ENCODE results near the gene ZNF181. TPM values are rescaled to one million over a fixed set of nuclear protein-coding genes. Genes with fewer than 3 reads are reported as not detected.

The ZNF181 gene
- polyA plus RNA-seq, 1 donor (not counting 4 experiments of a cell fraction or from before 2014, with no cell fraction given), result 4.0 TPM

DNA sequence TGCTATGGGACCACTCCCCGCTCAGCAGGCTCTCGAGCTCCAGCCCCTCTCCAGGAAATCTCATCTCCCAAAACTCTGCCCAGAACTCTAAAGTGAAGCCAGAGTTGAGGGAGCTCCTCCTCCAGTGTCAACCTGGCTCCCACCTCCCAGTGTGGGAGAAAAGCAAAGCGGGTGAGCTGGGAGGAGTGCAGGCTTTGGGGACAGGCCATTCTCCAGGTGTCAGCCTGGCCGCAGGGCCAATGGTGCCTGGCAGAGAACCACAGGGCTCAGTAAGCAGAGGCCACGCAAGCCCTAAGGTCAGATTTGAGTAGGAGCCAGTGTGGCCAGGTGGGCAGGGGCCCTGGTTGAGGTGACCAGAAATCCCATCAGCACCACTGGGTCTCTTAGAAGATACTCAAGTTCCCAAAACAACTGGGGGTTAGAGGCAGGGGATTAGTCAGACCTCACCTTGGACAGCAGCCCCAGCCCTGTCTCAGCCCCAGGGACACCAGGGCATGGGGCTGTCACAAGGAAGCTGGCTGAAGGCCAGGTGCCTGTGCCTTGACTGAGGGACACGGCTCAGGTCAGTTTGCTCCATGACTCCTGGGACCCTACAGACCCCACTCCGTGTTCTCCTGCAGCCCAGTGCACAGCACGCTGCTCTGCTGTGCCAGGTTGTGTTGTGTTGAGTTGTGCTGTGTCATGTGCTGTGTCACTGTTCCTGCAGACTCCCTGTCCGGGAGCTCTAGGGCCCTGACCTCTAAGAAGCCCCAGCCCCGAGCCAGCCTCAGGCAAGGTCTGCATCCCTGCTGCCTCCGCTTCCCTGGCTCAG, 2.8 kb upstream of the ZNF181 start:
- Histone ChIP-seq H3K4me3 (ENCODE audit: control insufficient read depth in 2 of 3, extremely low read depth in 1 of 3, insufficient read depth in 2 of 3, low read depth in 1 of 3, low read length in 3 of 3) (no peak overlapping the region), H3K9me1 (ENCODE audit: control insufficient read depth, extremely low read depth, insufficient read depth, low read length) (no peaks in the 10 kb centered on the region), H3K79me2 (ENCODE audit: control insufficient read depth, insufficient read depth, low read length) (no peaks in the 10 kb centered on the region), H3K9ac (ENCODE audit: control insufficient read depth, extremely low read depth, insufficient read depth, low read length) (no peak overlapping the region), H3K4me1 (ENCODE audit: control insufficient read depth, extremely low read depth, insufficient read depth, low read length) (peaks cover 16% of the 10 kb centered on the region), H3K27me3 (ENCODE audit: control insufficient read depth, extremely low read depth, insufficient read depth, low read length) (no peaks in the 10 kb centered on the region), H4K20me1 (ENCODE audit: control insufficient read depth, extremely low read depth, insufficient read depth, low read length) (no peaks in the 10 kb centered on the region), H3K36me3 (ENCODE audit: control insufficient read depth in 2 of 2, extremely low read depth in 1 of 2, insufficient read depth in 2 of 2, low read length in 2 of 2) (no peaks in the 10 kb centered on the region), H3K4me2 (ENCODE audit: control insufficient read depth, extremely low read depth, insufficient read depth, low read depth, low read length) (no peak overlapping the region), H3K27ac (ENCODE audit: control insufficient read depth, insufficient read depth, low read length) (no peak overlapping the region), H2AFZ (ENCODE audit: control insufficient read depth, low read length) (no peak overlapping the region), H3K9me3 (ENCODE audit: control insufficient read depth, low read depth, low read length) (no peaks in the 10 kb centered on the region)
- dilution Hi-C loops (cut with MboI; ENCODE audit: extremely low pct_ligation_motif_present, low sequenced_read_pairs), result no loop called here
- FAIRE-seq, result no peak
- DNase-seq (ENCODE audit: low read depth, low spot score), result no peak
- TF ChIP-seq EZH2 (IDR thresholded peaks at IDR 0.05; ENCODE audit: low read length), result no peak
- TF ChIP-seq, protein P1, sequence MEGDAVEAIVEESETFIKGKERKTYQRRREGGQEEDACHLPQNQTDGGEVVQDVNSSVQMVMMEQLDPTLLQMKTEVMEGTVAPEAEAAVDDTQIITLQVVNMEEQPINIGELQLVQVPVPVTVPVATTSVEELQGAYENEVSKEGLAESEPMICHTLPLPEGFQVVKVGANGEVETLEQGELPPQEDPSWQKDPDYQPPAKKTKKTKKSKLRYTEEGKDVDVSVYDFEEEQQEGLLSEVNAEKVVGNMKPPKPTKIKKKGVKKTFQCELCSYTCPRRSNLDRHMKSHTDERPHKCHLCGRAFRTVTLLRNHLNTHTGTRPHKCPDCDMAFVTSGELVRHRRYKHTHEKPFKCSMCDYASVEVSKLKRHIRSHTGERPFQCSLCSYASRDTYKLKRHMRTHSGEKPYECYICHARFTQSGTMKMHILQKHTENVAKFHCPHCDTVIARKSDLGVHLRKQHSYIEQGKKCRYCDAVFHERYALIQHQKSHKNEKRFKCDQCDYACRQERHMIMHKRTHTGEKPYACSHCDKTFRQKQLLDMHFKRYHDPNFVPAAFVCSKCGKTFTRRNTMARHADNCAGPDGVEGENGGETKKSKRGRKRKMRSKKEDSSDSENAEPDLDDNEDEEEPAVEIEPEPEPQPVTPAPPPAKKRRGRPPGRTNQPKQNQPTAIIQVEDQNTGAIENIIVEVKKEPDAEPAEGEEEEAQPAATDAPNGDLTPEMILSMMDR (optimal IDR thresholded peaks at IDR 0.05 in 1 of 3, IDR thresholded peaks at IDR 0.05 in 1 of 3, conservative IDR thresholded peaks at IDR 0.05 in 1 of 3; ENCODE audit: extremely low read depth in 1 of 3, insufficient read depth in 2 of 3, low read length in 3 of 3), result no peak

DNA sequence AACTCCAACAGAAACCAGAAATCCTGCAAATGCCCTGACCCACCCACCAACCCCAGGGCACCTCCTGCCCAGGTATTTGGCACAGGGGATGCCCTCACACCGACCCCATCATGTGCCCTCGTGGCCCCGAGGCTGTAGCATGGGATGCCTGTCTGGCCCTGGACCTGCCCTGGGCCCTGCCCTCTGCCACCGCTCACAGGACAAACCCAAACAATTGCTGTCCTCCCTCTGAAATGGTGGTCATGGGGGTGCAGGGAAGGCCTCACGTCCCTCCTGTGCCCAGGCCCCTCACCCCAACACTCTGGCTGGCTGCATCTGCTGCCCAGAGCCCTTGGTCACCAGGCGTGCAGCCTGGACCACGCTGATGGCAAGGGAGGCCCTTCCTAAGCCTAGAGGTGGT, 2.1 kb upstream of the ZNF181 start:
- H3K4me1 ChIP-seq (ENCODE audit: control insufficient read depth, extremely low read depth, insufficient read depth, low read length), result peaks cover 16% of the 10 kb centered on the region
- H3K27ac ChIP-seq (ENCODE audit: control insufficient read depth, insufficient read depth, low read length), result no peak overlapping the region
- no peak for FAIRE-seq
- DNase-seq (ENCODE audit: low read depth, low spot score), result no peak
- no peaks in the 10 kb centered on the region for H3K27me3 ChIP-seq (ENCODE audit: control insufficient read depth, extremely low read depth, insufficient read depth, low read length)
- TF ChIP-seq EZH2 (IDR thresholded peaks at IDR 0.05; ENCODE audit: low read length), result no peak
- TF ChIP-seq, protein P1 (optimal IDR thresholded peaks at IDR 0.05 in 1 of 3, IDR thresholded peaks at IDR 0.05 in 1 of 3, conservative IDR thresholded peaks at IDR 0.05 in 1 of 3; ENCODE audit: extremely low read depth in 1 of 3, insufficient read depth in 2 of 3, low read length in 3 of 3), result no peak
- H2AFZ ChIP-seq (ENCODE audit: control insufficient read depth, low read length), result no peak overlapping the region
- H4K20me1 ChIP-seq (ENCODE audit: control insufficient read depth, extremely low read depth, insufficient read depth, low read length), result no peaks in the 10 kb centered on the region
- H3K79me2 ChIP-seq (ENCODE audit: control insufficient read depth, insufficient read depth, low read length), result no peaks in the 10 kb centered on the region
- no peaks in the 10 kb centered on the region for H3K9me1 ChIP-seq (ENCODE audit: control insufficient read depth, extremely low read depth, insufficient read depth, low read length)
- H3K36me3 ChIP-seq (ENCODE audit: control insufficient read depth in 2 of 2, extremely low read depth in 1 of 2, insufficient read depth in 2 of 2, low read length in 2 of 2), result no peaks in the 10 kb centered on the region
- H3K4me3 ChIP-seq (ENCODE audit: control insufficient read depth in 2 of 3, extremely low read depth in 1 of 3, insufficient read depth in 2 of 3, low read depth in 1 of 3, low read length in 3 of 3), result no peak overlapping the region
- H3K4me2 ChIP-seq (ENCODE audit: control insufficient read depth, extremely low read depth, insufficient read depth, low read depth, low read length), result no peak overlapping the region
- no peaks in the 10 kb centered on the region for H3K9me3 ChIP-seq (ENCODE audit: control insufficient read depth, low read depth, low read length)
- no peak overlapping the region for H3K9ac ChIP-seq (ENCODE audit: control insufficient read depth, extremely low read depth, insufficient read depth, low read length)
- dilution Hi-C loops (cut with MboI; ENCODE audit: extremely low pct_ligation_motif_present, low sequenced_read_pairs), result no loop called here

Data from keratinocyte (primary cell).